SU-DHL-6 (cell line): ENCODE data around the gene GRIN2A.

ENCODE experiments used
- H2AFZ ChIP-seq: fragments of 200-600 bp; sonication (generic); 2 replicates; pipeline ENCODE4 v1.6.1; 2014; ENCODE audit warnings: low read depth, mild to moderate bottlenecking, moderate library complexity, mixed read lengths, antibody characterized with exemption, low read length; ENCODE audit not compliant: severe bottlenecking
- H3F3A ChIP-seq: fragments of 200-600 bp; shearing (Covaris generic); 2 replicates; pipeline ENCODE4 v1.6.0; 2016; ENCODE audit warnings: antibody characterized with exemption, mild to moderate bottlenecking; ENCODE audit not compliant: insufficient read depth
- H3K27ac ChIP-seq: fragments of 200-600 bp; sonication (generic); 2 replicates; pipeline ENCODE4 v1.5.1; 2016; ENCODE audit warnings: low read depth, mild to moderate bottlenecking, low read length, moderate library complexity, mixed read lengths
- H3K27me3 ChIP-seq: fragments of 200-600 bp; sonication (generic), shearing (Covaris generic); 2 replicates; pipeline ENCODE4 v1.6.0; 2014; ENCODE audit warnings: mild to moderate bottlenecking, low read length
- H3K36me3 ChIP-seq: fragments of 200-600 bp; sonication (generic); 2 replicates; pipeline ENCODE4 v1.6.1; 2014; ENCODE audit warnings: mild to moderate bottlenecking, low read length, mixed read lengths
- H3K4me2 ChIP-seq: fragments of 300-600, 200-600 bp; shearing (Covaris generic), sonication (generic); 2 replicates; pipeline ENCODE4 v1.6.0; 2014; ENCODE audit warnings: low read length, low read depth, mild to moderate bottlenecking; ENCODE audit not compliant: poor library complexity, severe bottlenecking
- H3K4me3 ChIP-seq: fragments of 200-600 bp; sonication (generic); 2 replicates; pipeline ENCODE4 v1.5.1; 2014; ENCODE audit warnings: antibody characterized with exemption, low read length, mild to moderate bottlenecking, mixed read lengths; ENCODE audit not compliant: insufficient read depth, poor library complexity, severe bottlenecking
- H3K79me2 ChIP-seq: fragments of 200-600 bp; sonication (generic); 2 replicates; pipeline ENCODE4 v1.6.1; 2014; ENCODE audit warnings: mild to moderate bottlenecking, low read length, moderate library complexity; ENCODE audit not compliant: insufficient read depth
- H3K9ac ChIP-seq: fragments of 200-600 bp; sonication (generic); 2 replicates; pipeline ENCODE4 v1.7.0; 2014; ENCODE audit warnings: mild to moderate bottlenecking, low read length
- H3K9me2 ChIP-seq: fragments of 200-600 bp; sonication (generic); replicated peaks from 2 replicates; pipeline ENCODE4 v1.6.1; 2014; ENCODE audit warnings: low read length; ENCODE audit not compliant: insufficient read depth
- H3K9me3 ChIP-seq: fragments of 200-600 bp; sonication (generic); 2 replicates; pipeline ENCODE4 v1.6.1; 2014; ENCODE audit warnings: low read length, mixed read lengths; ENCODE audit not compliant: insufficient read depth
- H4K20me1 ChIP-seq: fragments of 200-600 bp; sonication (generic); 2 replicates; pipeline ENCODE4 v1.6.1; 2014; ENCODE audit warnings: low read depth, mild to moderate bottlenecking, antibody characterized with exemption, low read length, moderate library complexity, mixed read lengths
- CTCF ChIP-seq: fragments of 200-600 bp; sonication (generic); IDR thresholded peaks from one replicate; pipeline ENCODE4 v1.5.1; 2017; ENCODE audit warnings: antibody characterized with exemption, mild to moderate bottlenecking, low read length, moderate library complexity; ENCODE audit not compliant: insufficient read depth, poor library complexity, severe bottlenecking
- EZH2phosphoT487 ChIP-seq: fragments of 200-600 bp; sonication (generic), shearing (Covaris generic); conservative IDR thresholded peaks from 2 replicates; pipeline ENCODE4 v1.6.1; 2018; ENCODE audit warnings: mild to moderate bottlenecking, antibody characterized with exemption, low read length, moderate library complexity, mixed read lengths

GRIN2A gene

GRCh38 chr16:9943121-9943520 lies 239.1 kb downstream of the GRIN2A start:
- Histone ChIP-seq H3K27ac (no peak overlapping the region), H3K9me3 (no peaks in the 10 kb centered on the region), H3K4me3 (no peak overlapping the region), H3K79me2 (no peaks in the 10 kb centered on the region), H3K27me3 (no peaks in the 10 kb centered on the region), H2AFZ (no peak overlapping the region), H3K9ac (no peak overlapping the region), H3F3A (no peaks in the 10 kb centered on the region), H4K20me1 (no peaks in the 10 kb centered on the region), H3K36me3 (no peaks in the 10 kb centered on the region), H3K4me2 (no peak overlapping the region), H3K9me2 (no peaks in the 10 kb centered on the region)
- no peak for TF ChIP-seq EZH2phosphoT487
- no peak for TF ChIP-seq CTCF

GRCh38 chr16:9941245-9941644 lies 241.0 kb downstream of the GRIN2A start:
- H3K4me2 ChIP-seq = no peak overlapping the region
- no peak overlapping the region for H3K27ac ChIP-seq
- H4K20me1 ChIP-seq = no peaks in the 10 kb centered on the region
- no peaks in the 10 kb centered on the region for H3K27me3 ChIP-seq
- H3K9me3 ChIP-seq = no peaks in the 10 kb centered on the region
- no peaks in the 10 kb centered on the region for H3K36me3 ChIP-seq
- H2AFZ ChIP-seq = no peak overlapping the region
- H3K9ac ChIP-seq = no peak overlapping the region
- no peaks in the 10 kb centered on the region for H3F3A ChIP-seq
- no peak for TF ChIP-seq EZH2phosphoT487
- no peak for TF ChIP-seq CTCF
- no peaks in the 10 kb centered on the region for H3K79me2 ChIP-seq
- H3K9me2 ChIP-seq = no peaks in the 10 kb centered on the region
- no peak overlapping the region for H3K4me3 ChIP-seq

GRCh38 chr16:9934723-9935508 lies 247.3 kb downstream of the GRIN2A start:
- Histone ChIP-seq H2AFZ (no peak overlapping the region), H3K9ac (no peak overlapping the region), H3K27ac (no peak overlapping the region), H3K36me3 (no peaks in the 10 kb centered on the region), H3K27me3 (no peaks in the 10 kb centered on the region), H4K20me1 (no peaks in the 10 kb centered on the region), H3K79me2 (no peaks in the 10 kb centered on the region), H3F3A (no peaks in the 10 kb centered on the region), H3K9me2 (no peaks in the 10 kb centered on the region), H3K4me3 (no peak overlapping the region), H3K9me3 (no peaks in the 10 kb centered on the region), H3K4me2 (no peak overlapping the region)
- TF ChIP-seq CTCF = no peak
- no peak for TF ChIP-seq EZH2phosphoT487
